Measurements from ENCODE around the gene REEP3.

GRCh38 chr10:63474488-63474887 is 46.7 kb upstream of the REEP3 start:
- TF ChIP-seq, protein P1, sequence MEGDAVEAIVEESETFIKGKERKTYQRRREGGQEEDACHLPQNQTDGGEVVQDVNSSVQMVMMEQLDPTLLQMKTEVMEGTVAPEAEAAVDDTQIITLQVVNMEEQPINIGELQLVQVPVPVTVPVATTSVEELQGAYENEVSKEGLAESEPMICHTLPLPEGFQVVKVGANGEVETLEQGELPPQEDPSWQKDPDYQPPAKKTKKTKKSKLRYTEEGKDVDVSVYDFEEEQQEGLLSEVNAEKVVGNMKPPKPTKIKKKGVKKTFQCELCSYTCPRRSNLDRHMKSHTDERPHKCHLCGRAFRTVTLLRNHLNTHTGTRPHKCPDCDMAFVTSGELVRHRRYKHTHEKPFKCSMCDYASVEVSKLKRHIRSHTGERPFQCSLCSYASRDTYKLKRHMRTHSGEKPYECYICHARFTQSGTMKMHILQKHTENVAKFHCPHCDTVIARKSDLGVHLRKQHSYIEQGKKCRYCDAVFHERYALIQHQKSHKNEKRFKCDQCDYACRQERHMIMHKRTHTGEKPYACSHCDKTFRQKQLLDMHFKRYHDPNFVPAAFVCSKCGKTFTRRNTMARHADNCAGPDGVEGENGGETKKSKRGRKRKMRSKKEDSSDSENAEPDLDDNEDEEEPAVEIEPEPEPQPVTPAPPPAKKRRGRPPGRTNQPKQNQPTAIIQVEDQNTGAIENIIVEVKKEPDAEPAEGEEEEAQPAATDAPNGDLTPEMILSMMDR (conservative IDR thresholded peaks at IDR 0.05; ENCODE audit: low read depth, low read length), result no peak
- no peak for TF ChIP-seq EZH2 (IDR thresholded peaks at IDR 0.05; ENCODE audit: borderline replicate concordance, low read depth, low read length, poor library complexity, severe bottlenecking)

All from A673 (cell line).